Endothelial cell of umbilical vein (primary cell): ENCODE results near the gene CYB561A3. TPM values are rescaled to one million over a fixed set of nuclear protein-coding genes. Genes with fewer than 3 reads are reported as not detected.

Source experiments
- BruUV-seq: library from RNA; stranded (reverse); fragments of 400-500 nt; replicated peaks from 2 replicates; lab custom pipeline; 2021; lab: Mats Ljungman, UMichigan
- CTCF ChIA-PET: fragments of 300-600, 350-600 bp; sonication (Branson Sonifier 250); formaldehyde crosslinking; loops from one replicate; lab custom pipeline; 2021; ENCODE audit warnings: antibody characterized with exemption, inconsistent platforms; lab: Charles Lee
- POLR2A ChIA-PET: fragments of 300-600, 350-600 bp; sonication (Branson Sonifier 250); formaldehyde crosslinking; loops from one replicate; lab custom pipeline; 2021; ENCODE audit warnings: antibody characterized with exemption, inconsistent platforms; lab: Charles Lee
- DNase-seq: peaks from one replicate; pipeline ENCODE4 v3.0.0-alpha.2; 2011; ENCODE audit warnings: low read depth, low spot score
- FAIRE-seq: peaks from 2 replicates; lab custom pipeline; 2011; peaks lifted over from hg19 to GRCh38; lab: Jason Lieb, UNC
- H2AFZ ChIP-seq: 2 replicates; pipeline ENCODE4 v1.6.0; 2012; ENCODE audit warnings: low read depth, low read length, control low read depth, inconsistent platforms
- H3K27ac ChIP-seq: 2 replicates; pipeline ENCODE4 v1.5.1; 2011; ENCODE audit warnings: low read depth, mild to moderate bottlenecking, control low read depth, low read length, moderate library complexity; ENCODE audit not compliant: insufficient read depth
- H3K27me3 ChIP-seq, 2 experiments: 2 replicates each; pipeline versions ENCODE4 v1.6.0 to v1.6.1; 2011; ENCODE audit warnings: low read length in 2 of 2, mixed read lengths in 1 of 2; ENCODE audit not compliant: control insufficient read depth in 2 of 2, insufficient read depth in 2 of 2
- H3K36me3 ChIP-seq, 2 experiments: 2 replicates in 1 of 2; 3 replicates in 1 of 2; pipeline ENCODE4 v1.5.1; 2011; ENCODE audit warnings: low read length in 2 of 2, mild to moderate bottlenecking in 1 of 2, moderate library complexity in 1 of 2; ENCODE audit not compliant: control insufficient read depth in 2 of 2, insufficient read depth in 2 of 2; ENCODE audit errors: extremely low read depth in 1 of 2
- H3K4me1 ChIP-seq: 3 replicates; pipeline ENCODE4 v1.5.1; 2011; ENCODE audit warnings: mild to moderate bottlenecking, low read length; ENCODE audit not compliant: control insufficient read depth, insufficient read depth; ENCODE audit errors: extremely low read depth
- H3K4me2 ChIP-seq: 2 replicates; pipeline ENCODE4 v1.6.1; 2011; ENCODE audit warnings: low read length, control low read depth, mixed read lengths; ENCODE audit not compliant: insufficient read depth
- H3K4me3 ChIP-seq, 3 experiments: fragments of 200-600 bp in 1 of 3; sonication (generic), shearing (Covaris generic) in 1 of 3; replicated peaks in 1 of 3; 2 replicates each; pipeline ENCODE4 v1.5.1; 2011 to 2016; ENCODE audit warnings: control low read depth in 3 of 3, low read length in 3 of 3, mild to moderate bottlenecking in 2 of 3, inconsistent platforms in 1 of 3, low read depth in 1 of 3, moderate library complexity in 1 of 3; ENCODE audit not compliant: insufficient read depth in 1 of 3
- H3K79me2 ChIP-seq: 2 replicates; pipeline ENCODE4 v1.6.0; 2012; ENCODE audit warnings: low read length, inconsistent platforms; ENCODE audit not compliant: control insufficient read depth, insufficient read depth
- H3K9ac ChIP-seq: replicated peaks from 2 replicates; pipeline ENCODE3; 2011; ENCODE audit warnings: low read length, control low read depth; ENCODE audit not compliant: insufficient read depth; ENCODE audit errors: extremely low read depth
- H3K9me1 ChIP-seq: replicated peaks from 3 replicates; pipeline ENCODE4 v1.6.0; 2011; ENCODE audit warnings: mild to moderate bottlenecking, low read length; ENCODE audit not compliant: control insufficient read depth, insufficient read depth; ENCODE audit errors: extremely low read depth
- H3K9me3 ChIP-seq: replicated peaks from 2 replicates; pipeline ENCODE4 v1.5.1; 2012; ENCODE audit warnings: low read length, inconsistent platforms; ENCODE audit not compliant: control insufficient read depth, insufficient read depth
- H4K20me1 ChIP-seq: replicated peaks from 2 replicates; pipeline ENCODE3; 2011; ENCODE audit warnings: mild to moderate bottlenecking, low read length; ENCODE audit not compliant: control insufficient read depth, insufficient read depth; ENCODE audit errors: extremely low read depth
- CTCF ChIP-seq, 2 donors: IDR thresholded peaks; 1 replicate in 1 of 2; 2 replicates in 1 of 2; pipeline ENCODE4 v1.5.1; 2011; ENCODE audit warnings: low read length in 2 of 2, mild to moderate bottlenecking in 2 of 2, moderate library complexity in 2 of 2, control low read depth in 1 of 2, inconsistent platforms in 1 of 2, low read depth in 1 of 2; ENCODE audit not compliant: insufficient read depth in 1 of 2; ENCODE audit errors: extremely low read depth in 1 of 2
- EZH2 ChIP-seq: IDR thresholded peaks from 2 replicates; pipeline ENCODE4 v1.6.1; 2012; ENCODE audit warnings: borderline replicate concordance, low read depth, mild to moderate bottlenecking, moderate library complexity, low read length, inconsistent platforms; ENCODE audit not compliant: severe bottlenecking
- FOS ChIP-seq: IDR thresholded peaks from 2 replicates; pipeline ENCODE4 v1.6.1; 2011; ENCODE audit warnings: mild to moderate bottlenecking, low read length, moderate library complexity, borderline replicate concordance; ENCODE audit not compliant: insufficient read depth
- GATA2 ChIP-seq: IDR thresholded peaks from 2 replicates; pipeline ENCODE4 v1.7.0; 2011; ENCODE audit warnings: low read depth, mild to moderate bottlenecking, moderate library complexity, mixed read lengths, low read length; ENCODE audit not compliant: insufficient read length, insufficient read depth
- JUN ChIP-seq: IDR thresholded peaks from 2 replicates; pipeline ENCODE4 v1.6.1; 2011; ENCODE audit warnings: borderline replicate concordance, low read depth; ENCODE audit not compliant: insufficient read length, insufficient read depth
- MAX ChIP-seq: IDR thresholded peaks from 2 replicates; pipeline ENCODE4 v1.6.1; 2011; ENCODE audit not compliant: insufficient read depth, insufficient read length
- MYC ChIP-seq: IDR thresholded peaks from one replicate; pipeline ENCODE4 v1.6.1; 2011; ENCODE audit warnings: mild to moderate bottlenecking, low read depth, low read length
- POLR2A ChIP-seq: IDR thresholded peaks from 2 replicates; pipeline ENCODE4 v1.6.1; 2012; ENCODE audit warnings: low read depth, mild to moderate bottlenecking, control low read depth, low read length
- POLR2AphosphoS5 ChIP-seq: IDR thresholded peaks from 2 replicates; pipeline ENCODE4 v1.6.1; 2012; ENCODE audit warnings: low read depth, mild to moderate bottlenecking, control low read depth, low read length, moderate library complexity; ENCODE audit not compliant: insufficient read depth
- dilution Hi-C: fragments of 300-500 bp; cut with MboI; formaldehyde crosslinking; loops from one replicate; pipeline ENCODE4 v1.15.0; 2019; ENCODE audit warnings: low sequenced_read_pairs; ENCODE audit not compliant: extremely low pct_ligation_motif_present
- intact Hi-C: fragments of 100-400 bp; cut with micrococcal nuclease; formaldehyde crosslinking; loops from one replicate; pipeline ENCODE4 v1.10.0; 2022
- polyA plus RNA-seq, 4 experiments: library from polyadenylated mRNA; depleted of rRNA in 3 of 4; stranded (reverse) in 3 of 4; unstranded in 1 of 4; fragments of >200 nt; gene quantifications; 2 replicates each; pipeline versions ENCODE4 v1.2.1 to v1.2.3, GENCODE V29; 2011 to 2012; ENCODE audit warnings: missing spikeins in 1 of 4
- total RNA-seq: library from RNA; stranded (reverse); gene quantifications from 2 replicates; pipeline ENCODE4 v1.2.3, GENCODE V29; 2021

The CYB561A3 gene
- total and polyA plus RNA-seq, 2 donors (not counting 3 experiments of a cell fraction or from before 2014, with no cell fraction given) = 41.6 to 103 TPM

GRCh38 chr11:61306221-61306620 lies 55.5 kb downstream of the CYB561A3 start:
- POLR2A ChIA-PET = no interaction called here
- no peak for FAIRE-seq

GRCh38 chr11:61305417-61305816 lies 56.3 kb downstream of the CYB561A3 start:
- dilution Hi-C loops (no loop called here), intact Hi-C loops (no loop called here)
- Histone ChIP-seq H4K20me1 (no peaks in the 10 kb centered on the region), H3K36me3 (peaks cover 40 to 62% of the 10 kb centered on the region in 2 experiments), H3K4me3 (no peak overlapping the region), H3K27me3 (no peaks in the 10 kb centered on the region), H3K4me2 (no peak overlapping the region), H3K27ac (no peak overlapping the region), H2AFZ (no peak overlapping the region), H3K4me1 (no peaks in the 10 kb centered on the region), H3K9ac (no peak overlapping the region), H3K9me3 (no peaks in the 10 kb centered on the region), H3K9me1 (no peaks in the 10 kb centered on the region), H3K79me2 (no peaks in the 10 kb centered on the region)
- TF ChIP-seq CTCF (IDR thresholded peaks at IDR 0.05; ENCODE audit: extremely low read depth in 1 of 2, insufficient read depth in 1 of 2, low read depth in 1 of 2, low read length in 2 of 2) (no peak), JUN (no peak), MAX (no peak), POLR2AphosphoS5 (no peak), MYC (no peak), POLR2A (no peak), GATA2 (no peak), EZH2 (no peak), FOS (no peak)
- ChIA-PET POLR2A (interaction anchor here (0.7 kb wide), 1 partner anchor 1611 kb away, joined by 4 read pairs; no protein-coding TSS in a partner anchor), CTCF (no interaction called here)
- no peak for DNase-seq
- FAIRE-seq = no peak
- BruUV-seq = no TSS peak

More at GRCh38 chr11:61306221-61306620, 55.5 kb downstream of the CYB561A3 start:
- Histone ChIP-seq H3K27me3 (no peaks in the 10 kb centered on the region), H2AFZ (no peak overlapping the region), H3K36me3 (peaks cover 37 to 60% of the 10 kb centered on the region in 2 experiments), H4K20me1 (no peaks in the 10 kb centered on the region), H3K79me2 (no peaks in the 10 kb centered on the region), H3K9me1 (no peaks in the 10 kb centered on the region), H3K4me1 (no peaks in the 10 kb centered on the region), H3K4me2 (no peak overlapping the region), H3K9me3 (no peaks in the 10 kb centered on the region), H3K9ac (no peak overlapping the region), H3K27ac (no peak overlapping the region), H3K4me3 (no peak overlapping the region)
- intact Hi-C loops (no loop called here), dilution Hi-C loops (no loop called here)
- CTCF ChIA-PET = no interaction called here
- no peak for TF ChIP-seq MAX
- no peak for TF ChIP-seq JUN
- no peak for TF ChIP-seq FOS
- no peak for TF ChIP-seq EZH2
- TF ChIP-seq GATA2 = no peak
- DNase-seq = no peak
- BruUV-seq = no TSS peak
